GM12892 (cell line): ENCODE measurements around the gene EPB41L2.
"Not testable (repeated sequence)": the region's sequence is repeated elsewhere in the genome, so short reads cannot be mapped to it uniquely, and the experiment has no call there.

ENCODE experiments used
- DNase-seq: peaks from one replicate; pipeline ENCODE4 v3.0.0; 2011; ENCODE audit not compliant: insufficient read length
- FAIRE-seq: peaks from 2 replicates; lab custom pipeline; 2011; peaks lifted over from hg19 to GRCh38; lab: Jason Lieb, UNC
- POLR2A ChIP-seq: IDR thresholded peaks from 2 replicates; pipeline ENCODE4 v1.6.1; 2011; ENCODE audit warnings: low read depth, low read length, control low read depth
- POLR2AphosphoS5 ChIP-seq: IDR thresholded peaks from 2 replicates; pipeline ENCODE4 v1.6.1; 2011; ENCODE audit warnings: low read depth, low read length, control low read depth
- TAF1 ChIP-seq: IDR thresholded peaks from 2 replicates; pipeline ENCODE4 v1.6.1; 2011; ENCODE audit warnings: low read depth, mild to moderate bottlenecking, control low read depth, low read length, borderline replicate concordance

EPB41L2 gene

DNA sequence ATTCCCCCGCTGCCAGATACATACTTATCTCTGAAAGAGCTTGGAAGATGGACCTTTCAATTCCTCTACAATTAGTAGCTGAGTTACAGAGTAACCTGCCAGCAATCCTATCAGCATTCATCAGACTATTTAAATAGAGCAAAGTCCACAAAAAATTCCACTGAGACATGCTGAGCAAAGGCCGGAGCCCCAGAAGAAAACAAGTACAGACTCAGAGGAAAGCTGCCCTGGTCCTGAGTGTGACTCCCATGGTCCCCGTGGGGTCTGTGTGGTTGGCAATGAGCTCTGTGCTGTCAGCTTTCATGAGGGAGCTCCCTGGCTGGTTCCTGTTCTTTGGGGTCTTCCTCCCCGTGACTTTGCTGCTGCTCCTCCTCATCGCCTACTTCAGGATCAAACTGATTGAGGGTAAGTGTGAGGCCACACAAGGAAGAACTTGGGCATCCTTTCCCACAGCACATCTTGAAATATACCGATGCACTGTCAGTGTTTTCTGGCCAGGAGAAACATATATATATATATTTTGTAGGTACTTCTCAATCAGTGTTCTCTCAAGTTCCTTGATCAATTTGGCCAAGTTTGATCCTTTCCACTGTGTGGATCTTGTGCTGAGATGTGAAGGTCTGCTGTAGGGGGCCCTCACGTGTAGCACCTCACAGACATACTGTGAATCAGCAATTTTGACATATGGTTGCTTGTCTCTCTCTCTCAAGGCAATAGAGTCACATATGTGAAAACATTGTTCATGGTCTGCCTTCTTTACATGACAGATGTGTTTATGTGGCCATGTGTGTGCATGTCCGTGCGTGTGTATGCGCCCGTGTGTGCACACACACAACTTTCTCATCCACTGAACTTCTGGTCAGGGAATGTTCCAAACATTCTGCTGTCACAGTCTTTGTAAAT lies 235.5 kb downstream of the EPB41L2 start, which contains the start of gene SMLR1:
SMLR1 (plus strand) TSS at position 160 of the 903 bp plus-strand sequence; CDS start at position 168, 8 bp downstream.
- TF ChIP-seq TAF1 (no peak), POLR2A (no peak), POLR2AphosphoS5 (no peak)
- DNase-seq = no peak
- FAIRE-seq = no peak

GRCh38 chr6:130826442-130827246 lies 236.4 kb downstream of the EPB41L2 start:
- TF ChIP-seq TAF1 (no peak), POLR2AphosphoS5 (no peak)
- DNase-seq = no peak

DNA sequence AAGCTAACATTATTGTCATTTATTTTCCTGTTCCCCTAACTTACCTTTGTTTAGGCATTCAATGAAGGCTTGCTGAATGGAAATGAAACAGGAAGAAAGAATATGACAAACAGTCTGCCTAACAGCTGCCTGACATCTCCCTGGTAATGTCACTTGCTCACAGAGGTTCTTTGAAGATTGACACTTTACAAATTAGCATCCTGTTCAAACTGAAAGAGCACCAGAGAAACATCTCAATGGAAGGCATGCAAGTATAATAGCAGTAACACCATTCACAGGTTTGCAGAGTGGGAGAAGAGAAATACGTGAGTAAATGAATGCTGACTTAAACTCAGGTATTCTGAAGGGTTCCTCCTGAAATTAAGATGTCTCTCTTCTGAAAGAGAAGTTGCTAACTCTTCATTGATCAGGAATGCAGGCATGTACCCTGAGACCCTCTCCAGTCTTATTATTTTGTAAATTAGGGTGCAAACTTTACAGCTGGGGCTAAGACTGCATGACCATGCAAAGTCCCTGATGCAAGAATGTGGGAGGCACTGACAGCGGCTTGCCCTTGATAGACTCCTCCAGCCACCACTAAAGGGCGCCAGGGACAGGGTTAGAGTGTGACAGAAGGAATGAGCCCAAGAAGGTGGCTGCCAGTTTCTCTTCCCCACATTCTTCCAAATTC lies 237.1 kb downstream of the EPB41L2 start:
- FAIRE-seq (peak; percentile 50), DNase-seq (no peak)
- no peak for TF ChIP-seq POLR2A
- TF ChIP-seq POLR2AphosphoS5 = no peak
- no peak for TF ChIP-seq TAF1

More at GRCh38 chr6:130826442-130827246, 236.4 kb downstream of the EPB41L2 start:
- no peak for FAIRE-seq

DNA sequence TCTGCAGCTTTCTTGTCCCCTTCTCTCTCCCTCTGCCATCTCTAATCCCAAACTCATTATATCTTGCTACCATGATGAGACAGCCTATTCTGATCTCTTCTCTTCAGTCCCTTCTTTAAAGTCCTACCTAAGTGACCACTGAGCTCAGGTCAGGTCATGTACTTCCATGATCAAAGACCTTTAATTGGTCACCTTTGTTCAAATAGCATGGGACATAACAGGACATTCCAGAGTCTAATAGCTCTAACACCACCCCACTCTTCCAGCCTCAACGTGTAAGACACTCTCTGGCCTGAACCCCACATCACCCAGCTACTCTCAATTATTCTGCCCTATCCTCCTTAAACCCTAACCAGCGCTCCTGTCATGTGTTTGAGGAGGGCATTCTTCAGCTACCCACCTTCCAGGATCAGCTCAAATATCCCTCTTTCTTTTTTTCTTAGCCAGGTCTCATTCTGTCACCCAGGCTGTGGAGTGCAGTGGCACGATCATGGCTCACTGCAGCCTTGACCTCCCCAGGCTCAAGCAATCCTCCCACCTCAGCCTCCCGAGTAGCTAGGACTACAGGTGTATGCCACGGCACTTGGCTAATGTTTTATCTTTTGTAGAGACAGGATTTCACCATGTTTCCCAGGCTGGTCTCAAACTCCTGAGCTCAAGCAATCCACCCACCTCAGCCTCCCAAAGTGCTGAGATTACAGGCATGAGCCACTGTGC lies 237.9 kb downstream of the EPB41L2 start:
- DNase-seq (no peak), FAIRE-seq (no peak)
- TF ChIP-seq POLR2A (no peak), TAF1 (no peak), POLR2AphosphoS5 (no peak)

GRCh38 chr6:130822736-130823135 lies 240.3 kb downstream of the EPB41L2 start:
- FAIRE-seq = no peak
- no peak for DNase-seq
- no peak for TF ChIP-seq POLR2A
- no peak for TF ChIP-seq TAF1
- no peak for TF ChIP-seq POLR2AphosphoS5

- TF ChIP-seq TAF1 = no peak
- no peak for TF ChIP-seq POLR2AphosphoS5
- TF ChIP-seq POLR2A = no peak
- no peak for FAIRE-seq
- no peak for DNase-seq
Measured at GRCh38 chr6:130815200-130816071, 247.6 kb downstream of the EPB41L2 start.

- DNase-seq (no peak), FAIRE-seq (no peak)
Measured at GRCh38 chr6:130814506-130814905, 248.5 kb downstream of the EPB41L2 start.

GRCh38 chr6:130811932-130812331 lies 251.1 kb downstream of the EPB41L2 start:
- no peak for DNase-seq
- no peak for FAIRE-seq
- TF ChIP-seq POLR2AphosphoS5 (no peak), TAF1 (no peak), POLR2A (no peak)

More at GRCh38 chr6:130814506-130814905, 248.5 kb downstream of the EPB41L2 start:
- TF ChIP-seq POLR2A (no peak), POLR2AphosphoS5 (no peak), TAF1 (no peak)

DNA sequence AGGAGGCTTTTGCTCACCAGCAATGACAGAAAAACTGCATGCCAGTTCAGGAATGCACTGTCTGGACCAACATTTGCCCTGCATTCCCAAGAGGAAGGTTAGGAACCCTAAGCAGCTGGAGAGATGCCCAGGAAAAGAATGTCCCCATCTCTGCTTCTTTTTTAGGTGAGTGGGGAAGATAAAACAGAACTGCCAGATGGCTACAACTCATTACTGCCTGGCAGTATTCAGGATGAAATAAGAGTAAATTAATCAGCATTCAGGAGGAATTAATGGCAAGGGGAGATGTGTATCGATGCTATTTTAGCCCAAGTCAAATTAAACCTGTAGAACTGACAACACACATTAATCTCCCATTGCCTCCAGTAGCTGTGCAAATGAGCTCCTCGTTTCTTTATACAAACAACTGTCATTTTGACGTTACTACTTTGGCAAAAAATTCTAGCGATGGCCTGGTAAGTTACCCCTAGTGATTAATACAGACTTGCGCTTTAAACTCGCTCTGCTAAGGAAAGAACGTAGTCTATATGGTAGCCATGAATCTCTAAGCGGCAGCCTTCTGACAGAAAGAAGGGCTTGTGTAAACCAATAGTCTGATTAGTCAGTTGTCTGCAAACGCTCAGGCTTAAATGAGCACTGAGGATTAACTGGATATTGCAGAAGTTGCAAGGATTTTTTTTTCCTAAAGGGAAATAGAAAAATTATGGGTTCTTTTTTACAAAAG lies 252.6 kb downstream of the EPB41L2 start:
- TF ChIP-seq POLR2A = no peak
- no peak for TF ChIP-seq TAF1
- no peak for TF ChIP-seq POLR2AphosphoS5

GRCh38 chr6:130801368-130801767 lies 261.7 kb downstream of the EPB41L2 start:
- DNase-seq, FAIRE-seq: not testable (repeated sequence)

More for the DNA sequence above, 252.6 kb downstream of the EPB41L2 start:
- DNase-seq (no peak), FAIRE-seq (no peak)
